CD1c-positive myeloid dendritic cell (primary cell): Measurements from ENCODE around the gene UNC5A.
"Not testable (repeated sequence)": the region's sequence is repeated elsewhere in the genome, so short reads cannot be mapped to it uniquely, and the experiment has no call there.

Source experiments
- DNase-seq: peaks from one replicate; pipeline ENCODE4 v3.0.0-alpha.2; 2016; ENCODE audit errors: extremely low spot score

The UNC5A gene

GRCh38 chr5:176864755-176865154 is 54.4 kb downstream of the UNC5A start:
- no peak for DNase-seq

- DNase-seq: no peak
Measured at GRCh38 chr5:176865964-176866363, 55.6 kb downstream of the UNC5A start.

- DNase-seq: no peak
Measured at GRCh38 chr5:176866707-176867310, 56.5 kb downstream of the UNC5A start.

- no peak for DNase-seq
Measured at GRCh38 chr5:176868126-176868525, 57.8 kb downstream of the UNC5A start.

- DNase-seq: no peak
Measured at GRCh38 chr5:176868731-176869130, 58.4 kb downstream of the UNC5A start.

GRCh38 chr5:176869501-176870109 is 59.2 kb downstream of the UNC5A start:
- no peak for DNase-seq

- DNase-seq: no peak
Measured at GRCh38 chr5:176870110-176870591, 59.8 kb downstream of the UNC5A start.

GRCh38 chr5:176870644-176871043 is 60.3 kb downstream of the UNC5A start:
- DNase-seq: not testable (repeated sequence)

- DNase-seq: not testable (repeated sequence)
Measured at GRCh38 chr5:176872586-176872985, 62.2 kb downstream of the UNC5A start.

- DNase-seq: not testable (repeated sequence)
Measured at GRCh38 chr5:176873011-176873410, 62.7 kb downstream of the UNC5A start.

- no peak for DNase-seq
Measured at GRCh38 chr5:176873541-176874172, 63.3 kb downstream of the UNC5A start.

GRCh38 chr5:176874198-176874780 is 63.9 kb downstream of the UNC5A start:
- DNase-seq: no peak

GRCh38 chr5:176875014-176875550 is 64.7 kb downstream of the UNC5A start:
- DNase-seq: no peak

GRCh38 chr5:176875783-176876505 is 65.6 kb downstream of the UNC5A start:
- DNase-seq: no peak

- DNase-seq: no peak
Measured at GRCh38 chr5:176876506-176877431, 66.4 kb downstream of the UNC5A start.

- no peak for DNase-seq
Measured at GRCh38 chr5:176877793-176878331, 67.5 kb downstream of the UNC5A start.

- DNase-seq: no peak
Measured at GRCh38 chr5:176878463-176878862, 68.1 kb downstream of the UNC5A start.

GRCh38 chr5:176878906-176879662 is 68.7 kb downstream of the UNC5A start:
- DNase-seq: no peak

- no peak for DNase-seq
Measured at GRCh38 chr5:176879663-176880361, 69.5 kb downstream of the UNC5A start.
